NB4 (cell line): ENCODE results near the gene TBC1D3B.

Source experiments
- CTCF ChIP-seq: IDR thresholded peaks from one replicate; pipeline ENCODE4 v1.5.1; 2012; ENCODE audit warnings: low read depth, low read length
- MYC ChIP-seq: IDR thresholded peaks from 2 replicates; pipeline ENCODE4 v1.6.1; 2011; ENCODE audit warnings: low read depth, low read length

DNA sequence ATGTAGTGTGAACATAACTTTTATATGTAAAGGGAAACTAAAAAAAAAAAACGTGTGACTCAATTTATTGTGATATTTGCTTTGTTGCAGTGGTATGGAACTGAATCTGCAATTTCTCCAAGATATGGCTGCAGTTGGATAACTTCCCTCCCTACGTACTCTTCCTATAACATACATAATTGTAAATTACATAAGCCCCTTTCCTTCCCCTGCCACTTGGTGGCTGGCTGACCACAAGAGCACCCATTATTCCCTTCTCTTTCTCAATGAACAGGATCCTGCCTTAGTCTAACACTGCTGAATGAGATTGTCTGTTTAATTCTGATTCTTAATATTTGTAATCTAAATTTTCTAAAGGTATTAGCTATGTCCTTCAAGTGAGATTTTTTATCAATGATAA is 45.0 kb downstream of the TBC1D3B start:
- TF ChIP-seq CTCF (peak; percentile 87), MYC (no peak)
